Stimulated activated CD8-positive, alpha-beta memory T cell treated with anti-CD3 and anti-CD28 coated beads, Interleukin-12 subunit alpha, Interleukin-12 subunit beta, amount 100 ng/mL, for 24 hours (primary cell): ENCODE data around the gene SSR1.
"Not testable (repeated sequence)": the region's sequence is repeated elsewhere in the genome, so short reads cannot be mapped to it uniquely, and the experiment has no call there.

Source experiments
- DNase-seq: peaks from one replicate; pipeline ENCODE4 v3.0.0-alpha.2; 2020; ENCODE audit errors: extremely low read depth

SSR1 gene

DNA sequence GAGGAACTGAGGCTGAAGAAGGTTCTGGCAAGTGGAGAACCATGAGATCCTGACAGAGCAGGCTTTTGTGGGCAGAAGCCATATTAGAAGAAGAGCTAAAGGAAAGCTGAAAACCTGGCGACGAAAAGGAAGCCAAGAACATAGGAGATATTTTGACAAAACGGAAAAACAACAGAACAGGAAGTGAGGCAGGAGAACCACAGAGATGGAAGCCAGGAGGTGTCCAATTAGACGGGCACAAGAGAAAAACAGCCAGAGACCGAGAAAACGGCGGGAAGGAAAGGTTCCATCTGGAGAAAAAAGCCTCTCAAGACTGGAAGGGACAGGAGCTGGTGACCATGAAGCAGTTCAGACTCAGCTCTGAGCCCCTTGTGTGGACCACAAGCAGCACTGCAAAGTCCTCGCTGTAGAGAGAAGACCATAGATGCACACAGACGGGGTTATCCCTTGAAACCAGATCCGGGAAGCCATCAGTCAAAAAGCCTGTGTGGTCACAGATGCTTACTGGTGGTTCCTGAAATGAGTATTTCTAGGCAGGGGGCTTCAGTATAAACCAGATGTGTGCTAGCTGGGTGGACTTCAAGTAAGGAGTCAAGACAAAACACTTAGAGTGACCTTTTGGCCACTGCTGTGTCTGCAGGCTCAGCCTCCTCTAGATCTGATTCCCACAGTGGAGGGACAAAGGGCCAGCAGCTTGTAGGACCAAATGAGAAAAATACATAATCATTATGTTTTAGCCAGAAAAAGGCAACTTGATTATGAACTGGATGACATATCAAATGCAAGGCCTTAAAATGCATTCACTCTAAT is 30.7 kb downstream of the SSR1 start:
- no peak for DNase-seq

GRCh38 chr6:7276199-7276524 is 36.8 kb downstream of the SSR1 start:
- no peak for DNase-seq

DNA sequence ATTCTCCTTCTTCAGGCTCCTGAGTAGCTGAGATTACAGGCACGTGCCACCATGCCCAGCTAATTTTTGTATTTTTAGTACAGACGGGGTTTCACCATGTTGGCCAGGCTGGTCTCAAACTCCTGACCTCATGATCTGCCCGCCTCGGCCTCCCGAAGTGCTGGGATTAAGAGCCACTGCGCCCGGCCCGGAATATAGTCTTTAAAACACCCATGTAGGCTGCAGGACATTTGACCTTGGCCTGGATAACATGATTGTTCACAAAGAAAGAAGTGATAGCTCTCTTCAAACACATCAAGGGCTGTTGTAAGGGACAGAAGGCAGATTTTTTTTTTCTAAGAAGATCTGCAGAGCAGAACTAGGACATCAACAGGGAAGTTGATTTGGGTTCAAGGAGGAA is 38.5 kb downstream of the SSR1 start:
- not testable (repeated sequence) for DNase-seq

DNA sequence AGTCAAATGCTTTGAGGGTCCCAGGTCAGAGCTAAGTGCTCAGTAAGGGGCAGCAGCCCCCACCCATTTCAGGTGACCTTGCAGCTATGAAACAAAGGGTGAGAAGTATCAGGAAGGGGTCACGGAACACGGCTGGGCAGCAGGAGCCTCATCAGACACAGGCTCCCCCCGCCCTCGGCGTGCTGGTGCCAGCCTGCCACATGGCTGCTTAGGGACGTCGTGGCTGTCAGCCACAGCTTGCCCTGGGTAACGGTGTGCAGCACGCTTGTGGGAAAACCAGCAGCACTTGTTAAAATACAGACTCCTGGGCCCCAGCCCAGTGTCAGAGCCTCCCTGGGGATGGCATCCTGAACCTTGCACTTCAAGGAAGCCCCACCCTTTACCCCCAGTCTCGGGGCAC is 39.3 kb downstream of the SSR1 start:
- no peak for DNase-seq

DNA sequence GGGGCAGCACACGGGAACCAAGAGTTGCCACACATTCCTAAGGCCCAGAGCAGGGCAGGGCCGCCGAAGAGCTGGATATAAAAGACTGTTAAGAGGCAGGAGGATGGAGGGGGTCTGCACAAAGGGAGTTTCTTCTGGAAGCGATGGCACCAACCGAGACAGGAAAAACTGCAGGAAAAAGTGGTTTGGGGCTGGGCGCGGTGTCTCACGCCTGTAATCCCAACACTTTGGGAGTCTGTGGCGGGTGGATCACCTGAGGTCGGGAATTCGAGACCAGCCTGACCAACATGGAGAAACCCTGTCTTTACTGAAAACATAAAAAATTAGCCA is 41.8 kb downstream of the SSR1 start:
- no peak for DNase-seq

DNA sequence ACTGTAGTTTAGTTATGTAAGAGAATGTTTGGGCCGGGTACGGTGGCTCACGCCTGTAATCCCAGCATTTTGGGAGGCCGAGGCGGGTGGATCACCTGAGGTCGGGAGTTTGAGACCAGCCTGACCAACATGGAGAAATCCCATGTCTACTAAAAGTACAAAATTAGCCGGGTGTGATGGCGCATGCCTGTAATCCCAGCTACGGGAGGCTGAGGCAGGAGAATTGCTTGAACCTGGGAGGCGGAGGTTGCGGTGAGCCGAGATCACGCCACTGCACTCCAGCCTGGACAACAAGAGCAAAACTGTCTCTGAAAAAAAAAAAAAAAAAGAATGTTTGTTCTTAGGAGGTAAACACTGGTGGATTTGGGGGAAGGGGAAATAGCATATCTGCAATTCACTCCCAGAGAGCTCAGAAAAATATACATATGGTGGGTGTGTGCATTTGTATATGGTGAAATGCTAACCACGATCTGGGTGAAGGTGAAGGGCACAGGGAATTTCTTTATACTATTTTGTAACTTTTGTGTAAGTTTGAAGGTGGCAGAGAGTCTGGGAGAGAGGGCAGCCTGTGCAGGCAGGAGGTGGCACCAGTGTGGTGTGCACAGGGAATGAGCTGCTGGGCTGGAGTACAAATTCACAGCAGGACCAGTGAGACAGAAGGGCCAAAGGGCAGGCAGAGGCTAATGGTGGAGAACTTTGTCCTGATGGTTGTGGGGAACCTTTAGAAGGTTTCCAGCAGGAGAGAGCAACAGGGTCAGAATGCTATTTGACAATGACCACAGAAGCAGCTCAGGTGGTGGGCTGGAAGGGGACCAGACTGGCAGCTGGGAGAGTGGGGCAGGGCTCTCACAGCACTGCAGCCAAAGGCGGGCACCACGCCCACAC is 42.4 kb downstream of the SSR1 start:
- no peak for DNase-seq

- DNase-seq, result no peak
Measured at GRCh38 chr6:7269816-7270215, 43.2 kb downstream of the SSR1 start.

GRCh38 chr6:7268816-7269555 is 44.0 kb downstream of the SSR1 start:
- no peak for DNase-seq

DNA sequence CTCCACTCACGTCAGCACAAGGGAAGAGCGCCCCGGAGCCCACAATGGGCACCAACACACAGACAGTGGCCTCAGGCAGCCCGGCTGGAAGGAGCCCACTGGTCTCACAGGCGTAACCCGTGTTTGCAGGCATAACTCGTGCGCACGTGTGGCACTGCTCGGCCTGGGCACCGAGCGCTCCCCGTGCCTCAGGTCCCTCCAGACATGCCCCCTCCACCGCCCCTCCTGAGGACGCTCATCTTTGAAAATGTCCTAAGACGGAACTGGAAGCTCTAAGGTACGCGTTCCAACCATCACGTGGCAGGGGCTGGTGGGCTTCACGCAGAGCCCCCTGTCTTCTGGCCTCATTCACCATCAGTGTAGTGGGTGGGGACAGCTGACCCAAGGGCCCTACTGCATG is 44.6 kb downstream of the SSR1 start:
- no peak for DNase-seq

- no peak for DNase-seq
Measured at GRCh38 chr6:7267466-7268091, 45.4 kb downstream of the SSR1 start.

DNA sequence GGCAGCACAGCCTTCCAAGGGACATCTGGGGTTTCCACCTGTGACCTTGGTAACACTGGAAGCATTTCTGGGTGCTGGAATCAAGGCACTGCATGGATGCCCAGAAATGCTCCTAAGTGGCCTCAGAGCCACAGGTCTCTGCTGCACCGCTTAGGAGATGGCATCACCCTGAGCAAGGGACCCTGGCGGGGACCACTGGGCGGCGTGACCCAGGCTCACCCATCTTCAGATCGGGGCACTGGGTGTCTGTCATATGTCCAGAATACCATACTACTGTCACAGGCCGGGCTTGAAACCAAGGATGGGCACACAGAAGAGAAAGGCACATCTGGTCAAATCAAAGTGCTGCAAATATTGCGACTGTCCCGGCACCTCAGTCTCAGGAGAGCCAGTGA is 45.9 kb downstream of the SSR1 start:
- no peak for DNase-seq

- DNase-seq, result not testable (repeated sequence)
Measured at GRCh38 chr6:7265385-7265726, 47.6 kb downstream of the SSR1 start.

- no peak for DNase-seq
Measured at GRCh38 chr6:7264686-7265384, 48.2 kb downstream of the SSR1 start.

- no peak for DNase-seq
Measured at GRCh38 chr6:7264041-7264440, 49.0 kb downstream of the SSR1 start.

GRCh38 chr6:7263519-7263805 is 49.5 kb downstream of the SSR1 start:
- DNase-seq, result not testable (repeated sequence)

- no peak for DNase-seq
Measured at GRCh38 chr6:7262746-7263518, 50.1 kb downstream of the SSR1 start.

DNA sequence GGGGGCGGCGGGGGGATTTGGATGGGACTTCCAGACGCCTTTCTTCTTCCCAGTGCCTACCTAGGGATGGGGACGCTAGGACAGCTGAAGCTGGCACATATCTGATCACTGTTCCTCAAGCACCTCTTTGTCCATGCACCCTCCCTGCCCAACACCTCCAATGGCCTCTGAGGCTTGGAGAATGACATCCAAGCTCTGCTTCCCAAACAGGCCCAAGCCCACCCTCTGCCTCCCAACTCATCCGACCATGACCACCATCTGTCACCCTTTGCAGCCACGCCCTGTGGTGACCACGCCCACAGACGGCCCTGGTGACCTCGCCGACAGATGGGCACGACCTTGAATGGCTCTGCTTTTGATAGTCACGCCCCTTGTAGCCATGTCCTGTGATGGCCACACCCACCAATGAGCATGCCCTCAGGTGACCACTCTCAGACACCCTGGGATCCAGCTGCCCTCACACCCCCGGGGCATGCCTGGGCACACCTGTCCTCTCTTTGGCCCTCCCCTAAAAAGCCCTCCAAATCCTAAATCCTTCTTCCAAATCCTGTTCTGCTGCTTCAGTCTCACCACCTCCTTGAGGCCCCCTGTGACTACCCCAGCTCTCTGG is 51.0 kb downstream of the SSR1 start:
- DNase-seq, result no peak

DNA sequence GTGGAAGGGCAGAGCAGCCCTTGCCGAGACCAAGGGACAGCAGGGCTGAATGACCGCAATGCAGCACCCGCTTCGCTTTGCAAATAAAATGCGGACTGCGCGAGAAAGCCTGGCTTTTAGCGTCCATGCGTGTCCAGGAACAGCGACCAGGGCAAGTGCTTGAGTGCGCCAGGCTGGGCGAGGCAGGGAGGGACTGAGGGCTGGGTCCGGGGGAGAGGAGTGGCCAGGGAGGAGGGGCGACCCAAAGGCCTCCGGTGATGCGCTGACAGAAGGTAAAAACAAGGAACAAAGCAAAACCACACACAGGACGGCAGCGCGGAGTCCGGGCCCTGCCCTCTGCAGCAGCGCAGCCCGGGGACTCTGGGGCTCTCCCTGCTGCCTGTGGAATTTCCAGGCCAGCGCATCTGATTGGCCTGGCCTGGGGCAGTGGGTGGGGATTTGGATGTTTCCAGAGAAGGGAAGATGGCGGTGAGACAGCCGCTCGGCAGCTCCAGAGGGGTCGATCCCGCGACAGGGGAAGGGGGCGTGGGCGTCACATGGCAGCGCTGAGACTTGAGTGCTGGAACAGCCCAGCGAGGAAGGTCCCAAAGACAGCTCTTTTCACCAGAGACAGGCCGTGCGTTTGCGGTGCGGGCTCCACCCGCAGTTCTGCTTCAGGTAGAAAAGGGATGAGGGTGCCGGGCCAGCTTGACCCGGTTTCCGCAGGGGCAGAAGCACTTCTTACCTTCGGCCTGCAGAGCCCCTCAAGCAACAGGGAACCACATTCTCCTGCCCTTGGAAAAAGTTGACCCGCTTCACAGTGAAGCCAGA is 51.8 kb downstream of the SSR1 start:
- no peak for DNase-seq

DNA sequence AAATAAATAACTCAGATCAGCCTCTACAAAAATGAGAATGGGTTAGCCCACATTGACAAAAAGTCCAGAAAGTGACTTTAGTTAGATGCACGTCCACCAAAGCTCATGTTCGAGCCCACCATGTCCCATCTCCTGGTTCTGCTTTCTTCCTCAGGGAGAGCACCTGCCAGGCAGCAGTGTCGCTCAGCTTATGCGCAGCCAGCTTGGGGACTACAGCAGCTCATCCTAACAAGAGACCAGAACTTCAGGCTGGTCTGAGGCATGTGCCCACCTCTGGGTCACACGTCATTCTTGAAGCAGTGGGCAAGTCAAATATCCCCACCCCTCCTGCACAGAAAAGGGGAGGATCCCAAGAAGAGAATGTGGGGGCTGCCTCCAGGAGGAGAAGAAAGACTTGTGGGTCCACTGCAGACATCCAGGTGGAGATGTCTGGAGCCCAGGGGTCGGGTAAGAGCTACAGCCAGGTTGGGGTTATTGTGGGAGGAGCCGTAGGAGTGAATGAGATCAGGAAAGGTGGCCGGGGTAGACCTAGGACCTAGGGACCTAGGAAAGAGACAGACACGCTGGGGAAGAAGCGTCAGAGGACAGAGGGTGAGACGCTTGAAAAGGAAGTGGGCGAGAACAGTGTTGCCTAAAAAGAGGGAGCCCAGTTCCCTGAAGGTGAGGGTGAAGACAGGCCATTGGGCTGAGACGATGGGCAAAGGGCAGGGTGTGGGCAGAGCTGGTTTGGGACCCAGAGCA is 52.5 kb downstream of the SSR1 start:
- no peak for DNase-seq
